ENCODE results near the gene MAMLD1.
A peak's percentile ranks its signal among the peaks of the same experiment; 100 is the strongest.

The MAMLD1 gene

DNA sequence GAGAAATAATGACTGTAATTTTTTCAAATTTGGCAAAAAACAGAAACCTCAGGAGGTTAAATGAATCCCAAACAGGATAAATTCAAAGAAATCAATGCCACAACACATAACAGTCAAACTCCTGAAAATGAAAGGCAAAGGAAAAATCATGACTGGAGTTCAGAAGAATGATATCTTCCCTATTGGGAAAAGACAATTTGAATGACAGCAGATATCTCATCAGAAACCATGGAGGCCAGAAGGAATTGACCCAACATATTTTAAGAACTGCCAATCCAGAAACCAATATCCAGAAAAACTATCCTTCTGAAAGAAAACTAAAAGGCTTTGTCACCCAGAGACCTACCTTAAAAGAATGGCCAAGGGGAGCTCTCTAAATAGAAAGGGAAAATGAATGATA lies 40.1 kb upstream of the MAMLD1 start:
- peaks cover 16% of the 10 kb centered on the region for H3K4me1 ChIP-seq (ENCODE audit: control insufficient read depth, insufficient read depth, low read length)
- TF ChIP-seq REPIN1 (tag by site-specific recombination; IDR thresholded peaks at IDR 0.05; ENCODE audit: low read depth) (no peak), ZBTB21 (tag by site-specific recombination; IDR thresholded peaks at IDR 0.05) (no peak), SETDB1 (IDR thresholded peaks at IDR 0.05; ENCODE audit: insufficient read length, low read length) (peak; percentile 94), SP2 (tag by site-specific recombination; IDR thresholded peaks at IDR 0.05) (no peak), MEIS1 (CRISPR knock-in tag; IDR thresholded peaks at IDR 0.05; ENCODE audit: borderline replicate concordance) (no peak), SP7 (tag by site-specific recombination; IDR thresholded peaks at IDR 0.05) (no peak)
- TF ChIP-seq, protein P1, sequence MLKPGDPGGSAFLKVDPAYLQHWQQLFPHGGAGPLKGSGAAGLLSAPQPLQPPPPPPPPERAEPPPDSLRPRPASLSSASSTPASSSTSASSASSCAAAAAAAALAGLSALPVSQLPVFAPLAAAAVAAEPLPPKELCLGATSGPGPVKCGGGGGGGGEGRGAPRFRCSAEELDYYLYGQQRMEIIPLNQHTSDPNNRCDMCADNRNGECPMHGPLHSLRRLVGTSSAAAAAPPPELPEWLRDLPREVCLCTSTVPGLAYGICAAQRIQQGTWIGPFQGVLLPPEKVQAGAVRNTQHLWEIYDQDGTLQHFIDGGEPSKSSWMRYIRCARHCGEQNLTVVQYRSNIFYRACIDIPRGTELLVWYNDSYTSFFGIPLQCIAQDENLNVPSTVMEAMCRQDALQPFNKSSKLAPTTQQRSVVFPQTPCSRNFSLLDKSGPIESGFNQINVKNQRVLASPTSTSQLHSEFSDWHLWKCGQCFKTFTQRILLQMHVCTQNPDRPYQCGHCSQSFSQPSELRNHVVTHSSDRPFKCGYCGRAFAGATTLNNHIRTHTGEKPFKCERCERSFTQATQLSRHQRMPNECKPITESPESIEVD (tag by site-specific recombination; IDR thresholded peaks at IDR 0.05), result no peak
- TF ChIP-seq, protein P2, sequence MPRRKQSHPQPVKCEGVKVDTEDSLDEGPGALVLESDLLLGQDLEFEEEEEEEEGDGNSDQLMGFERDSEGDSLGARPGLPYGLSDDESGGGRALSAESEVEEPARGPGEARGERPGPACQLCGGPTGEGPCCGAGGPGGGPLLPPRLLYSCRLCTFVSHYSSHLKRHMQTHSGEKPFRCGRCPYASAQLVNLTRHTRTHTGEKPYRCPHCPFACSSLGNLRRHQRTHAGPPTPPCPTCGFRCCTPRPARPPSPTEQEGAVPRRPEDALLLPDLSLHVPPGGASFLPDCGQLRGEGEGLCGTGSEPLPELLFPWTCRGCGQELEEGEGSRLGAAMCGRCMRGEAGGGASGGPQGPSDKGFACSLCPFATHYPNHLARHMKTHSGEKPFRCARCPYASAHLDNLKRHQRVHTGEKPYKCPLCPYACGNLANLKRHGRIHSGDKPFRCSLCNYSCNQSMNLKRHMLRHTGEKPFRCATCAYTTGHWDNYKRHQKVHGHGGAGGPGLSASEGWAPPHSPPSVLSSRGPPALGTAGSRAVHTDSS (tag by site-specific recombination; IDR thresholded peaks at IDR 0.05), result no peak
- CTCF ChIA-PET, result interaction anchor here (0.6 kb wide), 1 partner anchor 373 kb away, joined by 5 read pairs; no protein-coding TSS in a partner anchor
- H3K4me3 ChIP-seq (ENCODE audit: low read depth, low read length), result no peak overlapping the region
- no peaks in the 10 kb centered on the region for H3K36me3 ChIP-seq (ENCODE audit: control insufficient read depth in 2 of 2, insufficient read depth in 1 of 2, low read length in 2 of 2)
- no peaks in the 10 kb centered on the region for H3K9me3 ChIP-seq (ENCODE audit: control insufficient read depth, insufficient read depth, low read depth, low read length)
- POLR2A ChIA-PET, result no interaction called here
- H3K27ac ChIP-seq (ENCODE audit: extremely low read depth, low read depth, low read length), result no peak overlapping the region

- Histone ChIP-seq H3K4me3 (ENCODE audit: low read depth, low read length) (no peak overlapping the region), H3K36me3 (ENCODE audit: control insufficient read depth in 2 of 2, insufficient read depth in 1 of 2, low read length in 2 of 2) (no peaks in the 10 kb centered on the region), H3K9me3 (ENCODE audit: control insufficient read depth, insufficient read depth, low read depth, low read length) (no peaks in the 10 kb centered on the region), H3K4me1 (ENCODE audit: control insufficient read depth, insufficient read depth, low read length) (peaks cover 16% of the 10 kb centered on the region), H3K27ac (ENCODE audit: extremely low read depth, low read depth, low read length) (peak overlapping the region; percentile 17; the same call in 1 of the 2 replicates)
- CTCF ChIA-PET, result interaction anchor here (0.7 to 0.9 kb wide), 2 partner anchors 38 to 100 kb away, joined by 3 to 7 read pairs; no protein-coding TSS in a partner anchor
- POLR2A ChIA-PET, result interaction anchor here (0.9 to 1.0 kb wide), 3 partner anchors 40 to 385 kb away, joined by 3 to 9 read pairs (median 3); partner anchors contain the start of gene MAMLD1
- TF ChIP-seq SCRT1 (tag by site-specific recombination; IDR thresholded peaks at IDR 0.05; ENCODE audit: borderline replicate concordance) (no peak), ZNF221 (tag by site-specific recombination; IDR thresholded peaks at IDR 0.05; ENCODE audit: borderline replicate concordance) (no peak), KLF1 (tag by site-specific recombination; IDR thresholded peaks at IDR 0.05) (no peak), ZNF140 (tag by site-specific recombination; IDR thresholded peaks at IDR 0.05) (no peak), ZNF621 (tag by site-specific recombination; IDR thresholded peaks at IDR 0.05) (no peak), KLF16 (tag by site-specific recombination; IDR thresholded peaks at IDR 0.05) (no peak), ZNF433 (tag by site-specific recombination; IDR thresholded peaks at IDR 0.05; ENCODE audit: low read depth) (no peak), SETDB1 (IDR thresholded peaks at IDR 0.05; ENCODE audit: insufficient read length, low read length) (no peak), ZNF701 (tag by site-specific recombination; IDR thresholded peaks at IDR 0.05) (no peak), HOXA7 (CRISPR knock-in tag; IDR thresholded peaks at IDR 0.05; ENCODE audit: borderline replicate concordance) (no peak)
- TF ChIP-seq, protein P3, sequence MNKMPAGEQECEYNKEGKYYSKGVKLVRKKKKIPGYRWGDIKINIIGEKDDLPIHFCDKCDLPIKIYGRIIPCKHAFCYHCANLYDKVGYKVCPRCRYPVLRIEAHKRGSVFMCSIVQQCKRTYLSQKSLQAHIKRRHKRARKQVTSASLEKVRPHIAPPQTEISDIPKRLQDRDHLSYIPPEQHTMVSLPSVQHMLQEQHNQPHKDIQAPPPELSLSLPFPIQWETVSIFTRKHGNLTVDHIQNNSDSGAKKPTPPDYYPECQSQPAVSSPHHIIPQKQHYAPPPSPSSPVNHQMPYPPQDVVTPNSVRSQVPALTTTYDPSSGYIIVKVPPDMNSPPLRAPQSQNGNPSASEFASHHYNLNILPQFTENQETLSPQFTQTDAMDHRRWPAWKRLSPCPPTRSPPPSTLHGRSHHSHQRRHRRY (tag by site-specific recombination; IDR thresholded peaks at IDR 0.05), result no peak
- TF ChIP-seq, protein P4, sequence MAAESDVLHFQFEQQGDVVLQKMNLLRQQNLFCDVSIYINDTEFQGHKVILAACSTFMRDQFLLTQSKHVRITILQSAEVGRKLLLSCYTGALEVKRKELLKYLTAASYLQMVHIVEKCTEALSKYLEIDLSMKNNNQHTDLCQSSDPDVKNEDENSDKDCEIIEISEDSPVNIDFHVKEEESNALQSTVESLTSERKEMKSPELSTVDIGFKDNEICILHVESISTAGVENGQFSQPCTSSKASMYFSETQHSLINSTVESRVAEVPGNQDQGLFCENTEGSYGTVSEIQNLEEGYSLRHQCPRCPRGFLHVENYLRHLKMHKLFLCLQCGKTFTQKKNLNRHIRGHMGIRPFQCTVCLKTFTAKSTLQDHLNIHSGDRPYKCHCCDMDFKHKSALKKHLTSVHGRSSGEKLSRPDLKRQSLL (tag by site-specific recombination; IDR thresholded peaks at IDR 0.05), result peak; percentile 87; the same call in 1 of the 2 replicates
- TF ChIP-seq, protein P5, sequence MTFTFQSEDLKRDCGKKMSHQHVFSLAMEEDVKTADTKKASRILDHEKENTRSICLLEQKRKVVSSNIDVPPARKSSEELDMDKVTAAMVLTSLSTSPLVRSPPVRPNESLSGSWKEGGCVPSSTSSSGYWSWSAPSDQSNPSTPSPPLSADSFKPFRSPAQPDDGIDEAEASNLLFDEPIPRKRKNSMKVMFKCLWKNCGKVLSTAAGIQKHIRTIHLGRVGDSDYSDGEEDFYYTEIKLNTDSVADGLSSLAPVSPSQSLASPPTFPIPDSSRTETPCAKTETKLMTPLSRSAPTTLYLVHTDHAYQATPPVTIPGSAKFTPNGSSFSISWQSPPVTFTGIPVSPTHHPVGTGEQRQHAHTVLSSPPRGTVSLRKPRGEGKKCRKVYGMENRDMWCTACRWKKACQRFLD (tag by site-specific recombination; IDR thresholded peaks at IDR 0.05), result no peak
- TF ChIP-seq, protein P6, sequence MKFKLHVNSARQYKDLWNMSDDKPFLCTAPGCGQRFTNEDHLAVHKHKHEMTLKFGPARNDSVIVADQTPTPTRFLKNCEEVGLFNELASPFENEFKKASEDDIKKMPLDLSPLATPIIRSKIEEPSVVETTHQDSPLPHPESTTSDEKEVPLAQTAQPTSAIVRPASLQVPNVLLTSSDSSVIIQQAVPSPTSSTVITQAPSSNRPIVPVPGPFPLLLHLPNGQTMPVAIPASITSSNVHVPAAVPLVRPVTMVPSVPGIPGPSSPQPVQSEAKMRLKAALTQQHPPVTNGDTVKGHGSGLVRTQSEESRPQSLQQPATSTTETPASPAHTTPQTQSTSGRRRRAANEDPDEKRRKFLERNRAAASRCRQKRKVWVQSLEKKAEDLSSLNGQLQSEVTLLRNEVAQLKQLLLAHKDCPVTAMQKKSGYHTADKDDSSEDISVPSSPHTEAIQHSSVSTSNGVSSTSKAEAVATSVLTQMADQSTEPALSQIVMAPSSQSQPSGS (tag by site-specific recombination; IDR thresholded peaks at IDR 0.05; ENCODE audit: low read depth), result peak; percentile 67; the same call in 1 of the 2 replicates
- TF ChIP-seq, protein P7, sequence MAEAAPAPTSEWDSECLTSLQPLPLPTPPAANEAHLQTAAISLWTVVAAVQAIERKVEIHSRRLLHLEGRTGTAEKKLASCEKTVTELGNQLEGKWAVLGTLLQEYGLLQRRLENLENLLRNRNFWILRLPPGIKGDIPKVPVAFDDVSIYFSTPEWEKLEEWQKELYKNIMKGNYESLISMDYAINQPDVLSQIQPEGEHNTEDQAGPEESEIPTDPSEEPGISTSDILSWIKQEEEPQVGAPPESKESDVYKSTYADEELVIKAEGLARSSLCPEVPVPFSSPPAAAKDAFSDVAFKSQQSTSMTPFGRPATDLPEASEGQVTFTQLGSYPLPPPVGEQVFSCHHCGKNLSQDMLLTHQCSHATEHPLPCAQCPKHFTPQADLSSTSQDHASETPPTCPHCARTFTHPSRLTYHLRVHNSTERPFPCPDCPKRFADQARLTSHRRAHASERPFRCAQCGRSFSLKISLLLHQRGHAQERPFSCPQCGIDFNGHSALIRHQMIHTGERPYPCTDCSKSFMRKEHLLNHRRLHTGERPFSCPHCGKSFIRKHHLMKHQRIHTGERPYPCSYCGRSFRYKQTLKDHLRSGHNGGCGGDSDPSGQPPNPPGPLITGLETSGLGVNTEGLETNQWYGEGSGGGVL (tag by site-specific recombination; IDR thresholded peaks at IDR 0.05), result no peak
Measured at GRCh38 chrX:150324035-150324728, 38.9 kb upstream of the MAMLD1 start.

Data from HEK293 (cell line).